Limb (tissue), 2 donors: Measurements from ENCODE around the gene ZNF469.
"Not testable (repeated sequence)": the region's sequence is repeated elsewhere in the genome, so short reads cannot be mapped to it uniquely, and the experiment has no call there.

Source experiments
- DNase-seq, 2 donors: peaks; one replicate each; pipeline ENCODE4 v3.0.0-alpha.2; 2016; ENCODE audit errors: extremely low spot score in 2 of 2

The ZNF469 gene

DNA sequence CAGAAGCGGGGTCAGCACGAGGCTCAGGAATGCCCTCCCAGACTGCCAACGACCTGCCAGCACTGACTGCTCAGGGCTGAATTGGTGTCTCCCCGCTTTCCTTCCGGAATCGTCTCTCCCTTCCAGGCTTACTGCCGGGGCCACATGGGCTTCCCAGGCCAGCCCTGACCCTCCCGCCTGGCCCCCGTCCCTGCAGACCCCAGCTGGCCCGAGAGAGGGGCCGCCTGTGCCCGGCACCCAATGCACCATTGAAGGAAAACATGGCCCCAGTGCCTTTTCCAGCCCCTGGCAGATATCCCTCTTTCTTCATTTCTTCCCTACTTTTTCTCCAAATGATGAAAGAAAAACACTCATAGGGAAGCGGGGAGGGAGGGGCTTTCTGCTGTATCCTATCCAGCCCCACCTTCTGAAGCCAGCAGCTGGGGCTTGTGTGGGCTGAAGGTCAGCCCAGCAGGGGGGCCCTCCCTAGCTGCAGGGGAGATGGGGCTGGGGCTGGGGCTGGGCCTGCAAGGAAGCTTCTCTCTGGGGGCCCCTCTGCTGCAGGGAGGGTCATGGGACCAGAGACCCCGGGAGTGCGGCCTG, 25.9 kb downstream of the ZNF469 start:
- no peak for DNase-seq

DNA sequence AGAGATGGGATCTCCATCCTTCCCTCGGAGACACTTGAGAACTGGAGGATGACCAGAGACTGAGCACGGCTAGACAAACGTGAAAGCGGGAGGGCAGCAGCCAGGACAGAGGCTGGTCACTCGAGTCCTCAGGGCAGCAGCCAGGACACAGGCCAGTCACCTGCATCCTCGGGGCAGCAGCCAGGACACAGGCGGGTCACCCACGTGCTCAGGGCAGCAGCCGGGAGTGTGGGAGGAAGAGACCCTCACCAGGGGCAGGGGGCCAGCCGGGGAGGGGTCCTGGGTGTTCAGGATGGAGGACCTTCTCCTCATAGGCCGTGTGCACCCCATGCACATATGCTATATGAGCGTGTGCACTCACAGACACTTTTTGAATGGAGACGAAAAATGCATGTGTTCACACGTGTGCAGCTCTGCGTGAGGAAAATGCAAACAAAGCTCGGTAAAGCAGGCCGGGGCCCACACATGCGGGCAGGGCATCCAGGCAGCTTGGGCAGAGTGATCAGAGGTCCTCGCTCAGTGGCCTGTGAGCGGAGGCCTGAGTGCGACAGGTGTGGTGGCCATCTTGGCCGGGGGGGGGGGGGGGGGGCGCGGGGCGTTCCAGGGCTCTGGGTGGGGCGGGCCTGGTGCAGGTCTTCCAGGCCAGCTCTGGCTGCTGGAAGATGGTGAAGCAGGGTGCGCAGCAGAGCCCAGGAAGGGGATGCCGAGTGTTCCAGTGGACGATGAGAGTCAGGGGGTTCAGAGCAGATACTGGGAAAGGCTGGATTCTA, 26.7 kb downstream of the ZNF469 start:
- DNase-seq, result no peak

DNA sequence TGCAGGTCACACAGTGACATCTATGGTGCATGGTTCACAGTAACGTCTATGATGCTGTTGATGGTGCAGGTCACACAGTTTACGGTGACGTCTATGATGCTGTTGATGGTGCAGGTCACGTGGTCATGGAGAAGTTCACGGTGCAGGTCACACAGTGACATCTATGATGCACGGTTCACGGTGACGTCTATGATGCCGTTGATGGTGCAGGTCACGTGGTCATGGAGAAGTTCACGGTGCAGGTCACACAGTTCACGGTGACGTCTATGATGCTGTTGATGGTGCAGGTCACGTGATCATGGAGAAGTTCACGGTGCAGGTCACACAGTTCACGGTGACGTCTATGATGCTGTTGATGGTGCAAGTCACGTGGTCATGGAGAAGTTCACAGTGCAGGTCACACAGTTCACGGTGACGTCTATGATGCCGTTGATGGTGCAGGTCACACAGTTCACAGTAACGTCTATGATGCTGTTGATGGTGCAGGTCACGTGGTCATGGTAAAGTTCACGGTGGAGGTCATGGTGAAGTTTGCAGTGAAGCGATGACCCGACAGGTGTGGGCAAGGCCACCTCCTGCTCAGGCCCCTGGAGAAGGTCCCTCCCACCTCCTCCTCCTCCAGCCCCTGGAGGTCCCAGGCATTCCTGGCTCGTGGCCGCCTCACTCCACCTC, 27.7 kb downstream of the ZNF469 start:
- DNase-seq, result not testable (repeated sequence)

DNA sequence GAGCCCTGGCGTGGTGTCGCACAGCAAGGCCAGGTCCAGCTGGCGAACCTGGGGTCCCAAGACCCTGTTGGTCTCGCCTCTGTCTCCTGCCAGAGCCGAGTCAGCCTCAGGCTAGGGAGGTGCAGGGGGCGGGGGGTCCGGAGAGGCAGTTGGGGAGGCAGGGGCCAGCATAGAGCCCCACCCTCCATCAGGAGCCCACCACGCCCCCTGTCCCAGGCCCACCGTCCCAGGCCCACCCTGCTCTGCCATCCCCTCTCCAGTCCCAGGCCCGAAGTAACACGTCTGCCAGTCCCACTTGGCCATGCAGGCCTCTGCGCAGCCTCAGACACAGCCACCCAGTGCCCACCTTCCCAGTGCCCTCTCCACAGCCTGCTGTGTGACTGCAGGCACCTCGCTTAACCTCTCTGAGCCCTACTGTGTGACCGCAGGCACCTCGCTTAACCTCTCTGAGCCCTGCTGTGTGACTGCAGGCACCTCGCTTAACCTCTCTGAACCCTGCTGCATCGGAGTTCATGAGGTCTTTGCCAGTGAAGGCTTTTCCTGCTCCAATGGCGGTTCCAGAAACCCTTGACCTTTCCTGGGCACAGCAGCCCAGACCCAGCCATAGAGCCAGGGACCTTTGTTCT, 29.3 kb downstream of the ZNF469 start:
- no peak for DNase-seq

DNA sequence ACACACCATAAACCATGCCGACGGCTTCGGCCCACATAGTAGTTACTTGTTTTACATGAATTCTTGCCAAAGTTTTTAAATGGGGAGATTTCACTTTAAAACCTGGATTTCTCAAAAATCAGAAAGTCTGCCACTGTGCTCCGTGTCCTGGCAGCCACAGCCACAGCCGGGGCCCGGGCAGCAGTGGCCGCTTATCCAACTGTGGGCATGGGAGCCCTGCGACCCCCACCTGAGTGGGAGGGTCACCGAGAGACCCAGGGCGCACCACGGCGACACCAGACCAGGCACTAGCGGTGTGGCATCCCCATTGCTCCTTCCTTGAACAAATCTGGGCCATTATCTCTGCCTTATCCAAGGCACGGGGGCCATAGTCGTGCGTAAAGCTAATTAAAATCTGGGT, 30.0 kb downstream of the ZNF469 start:
- DNase-seq, result no peak

DNA sequence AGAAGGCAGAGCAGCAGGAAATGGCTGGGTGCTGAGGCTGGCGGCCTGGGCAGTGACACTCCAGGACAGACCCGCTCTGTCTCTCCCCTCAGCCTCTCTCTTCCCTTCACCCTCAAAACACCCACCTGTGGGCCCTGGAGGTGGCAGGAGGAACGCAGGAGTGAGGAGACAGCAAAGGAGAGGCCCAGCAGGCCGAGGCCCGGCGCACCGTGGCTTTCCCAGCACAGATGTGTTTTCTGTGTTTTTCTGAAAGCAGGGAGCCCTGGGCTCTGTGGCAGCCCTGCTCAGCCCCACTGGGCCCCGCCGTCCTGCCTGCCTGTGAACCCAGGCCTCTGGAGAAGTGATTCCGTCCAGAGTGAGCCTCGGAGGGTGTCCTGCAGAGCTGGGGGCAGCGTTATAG, 30.5 kb downstream of the ZNF469 start:
- no peak for DNase-seq

DNA sequence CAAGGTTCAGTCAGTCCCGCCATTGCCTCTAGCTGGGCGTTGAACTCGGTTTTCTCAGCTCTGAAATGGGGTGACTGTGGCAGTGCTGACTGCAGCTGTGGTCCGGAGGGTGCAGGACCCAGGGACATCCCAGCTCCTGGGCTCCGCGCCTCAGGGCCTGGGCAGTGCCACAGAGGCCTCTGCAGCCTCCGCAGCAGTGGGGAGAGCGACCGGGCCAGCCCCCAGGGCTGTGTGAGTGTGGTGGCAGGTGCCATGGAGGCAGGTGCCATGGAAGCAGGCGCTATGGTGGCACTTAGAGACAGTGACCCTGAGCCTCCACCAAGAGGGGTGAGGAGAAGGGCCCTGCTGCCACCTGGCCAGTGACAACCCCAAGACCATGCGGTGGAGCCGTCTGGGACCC, 30.9 kb downstream of the ZNF469 start:
- DNase-seq, result no peak

DNA sequence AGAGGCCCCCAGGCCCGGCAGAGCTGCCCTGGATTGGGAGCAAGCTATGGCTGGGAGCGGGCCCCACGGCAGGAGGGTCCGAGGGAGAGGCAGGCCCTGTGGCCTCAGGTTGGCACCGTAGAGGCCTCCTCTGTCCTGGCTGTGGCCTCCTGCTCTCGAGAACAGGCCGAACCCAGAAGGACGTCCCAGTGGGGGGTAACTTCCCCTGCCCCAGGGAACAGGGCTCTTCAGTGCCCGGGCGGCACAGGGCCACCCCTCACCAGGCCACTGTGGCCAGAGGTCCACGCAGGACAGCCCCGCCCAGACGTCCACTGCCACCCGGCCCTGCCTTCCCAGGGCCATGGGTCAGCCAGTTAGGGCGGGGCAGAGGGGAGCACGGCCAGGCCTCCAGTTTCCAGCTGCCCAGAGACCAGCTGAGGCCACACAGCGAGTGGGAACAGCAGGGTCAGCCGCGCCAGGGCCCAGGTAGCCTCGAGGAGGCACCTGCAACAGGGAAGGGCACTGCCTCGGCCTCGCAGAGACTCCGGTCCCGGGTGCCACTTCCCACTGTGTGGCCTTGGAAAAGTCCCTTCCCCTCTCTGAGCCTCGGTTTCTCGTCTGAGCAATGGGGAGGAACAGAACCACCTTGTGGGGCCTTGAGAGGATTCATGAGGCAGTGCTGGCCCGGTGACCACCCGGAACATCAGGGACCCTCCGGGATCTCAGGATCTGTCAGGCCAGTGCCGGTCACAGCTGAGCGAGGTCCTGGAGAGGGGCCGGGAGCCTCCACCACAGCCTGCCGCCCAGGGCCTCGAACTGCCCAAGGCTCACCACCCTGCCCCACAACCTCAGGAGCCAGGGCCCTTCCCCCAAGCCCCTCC, 32.0 kb downstream of the ZNF469 start:
- no peak for DNase-seq

DNA sequence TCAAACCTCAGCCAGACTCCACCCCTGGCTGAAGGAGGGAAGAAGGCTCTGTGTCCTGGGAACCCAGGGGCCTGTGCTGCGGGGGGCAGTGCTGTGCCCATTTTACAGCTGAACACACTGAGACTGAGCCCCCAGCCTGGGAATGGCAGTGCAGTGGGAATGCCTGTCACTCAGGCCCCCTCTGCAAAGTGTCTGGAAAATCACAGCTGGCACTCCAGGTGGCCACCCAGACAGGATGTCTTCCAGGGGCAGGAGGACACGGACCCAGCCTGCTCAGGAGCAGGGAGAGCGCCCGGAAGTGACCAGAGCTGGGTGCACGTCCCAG, 32.6 kb downstream of the ZNF469 start:
- DNase-seq, result no peak

DNA sequence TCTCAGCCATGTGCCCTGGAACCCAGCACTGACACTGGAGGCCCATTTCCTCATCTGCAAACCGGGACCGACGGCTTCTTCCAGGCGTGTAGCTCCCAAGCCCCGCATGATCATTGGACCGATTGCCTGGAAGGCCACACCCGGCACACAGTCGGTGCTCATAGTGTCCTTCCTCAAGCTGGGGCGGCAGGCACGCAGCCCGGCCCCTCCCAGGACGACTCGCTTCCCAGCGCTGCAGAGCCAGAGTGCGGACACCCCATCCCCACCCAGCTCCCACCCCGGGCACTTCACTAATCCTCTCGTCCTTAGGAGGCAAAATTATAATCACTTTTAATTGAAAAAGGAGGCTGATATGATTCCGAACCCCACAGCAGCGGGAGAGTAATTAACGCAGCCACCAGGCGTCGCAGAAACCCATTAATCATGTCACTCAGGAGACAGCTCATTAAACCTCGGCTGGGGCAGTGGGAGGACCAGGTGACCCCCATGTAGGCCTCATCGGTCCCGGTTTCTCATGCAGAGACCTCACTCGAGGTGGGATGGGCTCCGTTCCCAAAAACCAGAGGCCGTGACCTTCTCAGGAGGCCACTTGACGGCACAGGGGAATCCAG, 33.1 kb downstream of the ZNF469 start:
- DNase-seq, result no peak

DNA sequence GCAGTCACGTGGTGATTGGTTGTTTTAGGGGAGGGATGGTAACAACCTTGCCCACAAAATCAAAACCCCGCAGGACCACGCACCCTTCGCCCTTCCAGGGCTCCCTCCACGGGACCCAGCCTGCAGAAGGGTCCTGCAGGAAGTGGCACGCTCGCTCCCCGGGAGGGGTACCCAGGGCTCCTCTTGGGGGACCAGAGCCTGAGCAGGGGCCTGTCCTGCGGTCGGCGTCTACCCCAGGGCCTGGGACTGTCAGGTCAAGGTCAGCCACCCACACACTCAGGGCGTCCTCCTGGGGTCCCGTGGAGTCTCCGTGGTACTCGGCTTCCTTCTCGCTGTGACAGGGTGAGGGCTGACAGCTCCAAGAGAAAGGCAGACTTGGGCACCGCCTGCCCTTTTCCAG, 33.9 kb downstream of the ZNF469 start:
- DNase-seq, result no peak

DNA sequence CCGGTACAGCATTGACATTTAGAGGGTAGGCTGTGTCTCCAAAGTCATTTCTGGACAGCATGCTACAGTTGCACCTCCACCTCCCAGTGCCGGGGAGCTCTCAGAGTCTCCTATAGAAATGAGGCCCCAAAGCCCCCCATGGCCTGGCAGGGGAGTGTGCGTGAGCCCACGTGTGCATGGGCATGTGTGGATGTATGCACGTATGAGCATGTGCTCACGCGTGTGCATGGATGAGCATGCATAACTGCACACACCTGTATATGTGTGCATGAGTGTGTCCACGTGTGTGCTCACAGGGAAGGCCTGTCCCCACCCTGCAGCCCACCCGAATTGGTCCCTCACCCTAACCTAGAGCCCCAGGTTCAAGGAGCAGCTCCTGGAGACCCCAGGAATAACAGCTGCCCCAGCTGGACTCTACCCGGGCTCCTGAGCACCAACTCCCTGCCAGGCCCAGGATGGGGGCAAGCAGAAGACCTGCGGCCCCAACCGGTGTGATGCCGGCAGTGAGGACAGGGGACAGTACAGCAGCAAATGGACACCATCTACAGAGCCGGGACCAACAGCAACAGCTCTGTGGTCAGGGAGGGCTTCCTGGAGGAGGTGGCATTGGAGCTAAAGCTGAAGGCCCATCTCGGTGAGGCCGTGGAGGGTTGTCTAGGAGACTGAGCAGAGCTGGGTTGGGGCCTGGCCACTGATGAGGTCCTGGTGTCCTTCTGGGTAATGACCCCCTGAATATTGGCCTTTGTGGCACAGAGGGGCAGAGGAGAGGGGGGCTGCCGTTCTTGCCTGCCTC, 35.1 kb downstream of the ZNF469 start:
- DNase-seq, result no peak

DNA sequence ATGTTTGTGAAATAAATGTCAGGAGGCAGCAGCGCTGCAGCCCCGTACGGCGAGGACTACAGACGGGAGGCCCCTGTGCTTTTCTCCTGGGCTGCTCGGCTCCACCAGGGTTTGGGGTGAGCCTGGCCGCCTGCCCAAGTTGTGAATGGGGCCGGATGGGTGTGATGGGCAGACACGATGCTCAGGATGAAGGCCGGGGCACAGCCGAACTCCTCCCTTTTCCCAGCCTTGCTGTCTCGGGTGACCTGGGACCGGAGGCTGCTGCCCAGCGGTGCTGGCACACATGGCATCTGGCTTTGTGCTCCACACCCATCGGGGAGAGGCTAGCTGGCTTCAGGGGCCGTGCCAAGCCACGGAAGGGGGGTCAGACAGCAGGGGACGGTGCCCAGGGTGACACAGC, 36.1 kb downstream of the ZNF469 start:
- DNase-seq, result no peak

DNA sequence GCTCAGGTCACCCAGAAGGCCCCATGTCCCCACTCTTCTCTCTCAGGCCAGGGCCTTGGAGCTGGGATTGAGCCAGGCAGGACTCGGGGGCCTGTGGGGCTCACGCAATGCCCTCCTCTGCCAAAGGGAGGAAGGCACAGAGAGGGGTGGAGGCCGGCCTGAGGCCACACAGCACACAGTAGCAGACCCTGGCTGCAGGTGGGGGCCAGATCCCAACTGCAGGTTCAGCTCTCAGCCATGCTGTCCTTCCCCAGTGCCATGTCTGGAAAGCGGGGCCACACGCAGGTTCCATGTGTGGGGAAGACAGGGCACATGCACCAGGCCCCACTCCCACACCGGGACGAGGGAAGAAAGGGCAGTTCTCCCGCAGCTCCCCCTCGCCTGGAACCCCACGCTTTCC, 37.0 kb downstream of the ZNF469 start:
- DNase-seq, result no peak

DNA sequence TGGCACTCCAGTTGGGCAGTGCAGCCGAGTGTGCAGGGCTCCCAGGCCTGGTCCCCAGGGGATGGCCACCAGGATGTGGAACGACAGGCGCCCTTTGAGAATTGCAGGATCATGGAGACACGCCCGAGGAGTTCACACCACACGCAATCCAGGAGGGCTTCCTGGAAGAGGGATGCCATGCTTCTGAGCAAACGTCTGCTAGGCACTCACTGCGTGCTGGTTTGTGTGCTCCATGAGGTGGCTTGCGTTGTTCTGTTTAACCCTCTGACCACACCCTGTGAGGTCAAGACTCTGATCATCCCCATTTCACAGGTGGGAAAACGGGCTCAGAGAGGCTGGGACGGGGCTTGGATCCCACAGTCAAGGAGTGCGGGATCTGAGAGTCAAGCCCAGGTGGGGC, 37.7 kb downstream of the ZNF469 start:
- DNase-seq, result no peak

DNA sequence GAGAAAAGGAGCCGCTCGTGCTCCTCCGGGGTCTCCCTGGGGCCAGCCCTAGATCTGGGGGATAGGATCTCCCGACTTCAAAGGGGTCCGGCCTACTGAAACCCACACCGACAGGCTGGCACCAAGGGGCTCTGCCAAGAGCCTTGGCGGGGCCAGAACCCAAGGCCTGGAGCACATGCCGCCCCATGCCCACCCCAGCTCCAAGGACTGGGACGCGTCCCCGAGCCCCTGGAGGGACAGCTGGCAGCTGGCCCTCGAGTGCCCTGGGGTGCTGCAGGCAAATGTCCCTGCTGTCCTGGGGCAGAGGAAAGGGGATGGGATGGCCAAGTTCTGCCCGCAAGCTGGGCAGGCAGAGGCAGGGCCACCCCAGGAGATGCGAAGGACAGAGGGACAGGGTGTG, 38.5 kb downstream of the ZNF469 start:
- no peak for DNase-seq

DNA sequence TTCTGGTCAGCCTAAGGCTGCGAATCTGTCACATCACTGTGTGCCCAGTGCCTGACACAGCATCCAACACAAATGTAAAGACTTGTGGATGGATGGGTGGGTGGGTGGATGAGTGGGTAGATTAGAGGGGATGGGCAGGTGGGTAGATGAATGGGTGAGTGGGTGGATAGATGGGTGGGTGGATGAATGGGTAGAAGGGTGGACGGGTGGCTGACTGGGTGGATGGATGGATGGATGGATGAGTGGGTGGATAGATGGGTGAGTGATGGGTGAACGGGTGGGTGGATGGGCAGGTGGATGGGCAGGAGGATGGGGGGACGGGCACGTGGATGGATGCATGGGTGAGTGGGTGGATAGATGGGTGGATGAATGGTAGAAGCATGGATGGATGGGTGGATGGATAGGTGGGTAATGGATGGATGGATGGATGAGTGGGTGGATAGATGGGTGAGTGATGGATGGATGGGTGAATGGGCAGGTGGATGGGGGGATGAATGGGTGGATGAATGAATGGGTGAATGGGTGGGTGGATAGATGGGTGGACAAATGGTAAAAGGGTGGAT, 39.2 kb downstream of the ZNF469 start:
- no peak for DNase-seq

DNA sequence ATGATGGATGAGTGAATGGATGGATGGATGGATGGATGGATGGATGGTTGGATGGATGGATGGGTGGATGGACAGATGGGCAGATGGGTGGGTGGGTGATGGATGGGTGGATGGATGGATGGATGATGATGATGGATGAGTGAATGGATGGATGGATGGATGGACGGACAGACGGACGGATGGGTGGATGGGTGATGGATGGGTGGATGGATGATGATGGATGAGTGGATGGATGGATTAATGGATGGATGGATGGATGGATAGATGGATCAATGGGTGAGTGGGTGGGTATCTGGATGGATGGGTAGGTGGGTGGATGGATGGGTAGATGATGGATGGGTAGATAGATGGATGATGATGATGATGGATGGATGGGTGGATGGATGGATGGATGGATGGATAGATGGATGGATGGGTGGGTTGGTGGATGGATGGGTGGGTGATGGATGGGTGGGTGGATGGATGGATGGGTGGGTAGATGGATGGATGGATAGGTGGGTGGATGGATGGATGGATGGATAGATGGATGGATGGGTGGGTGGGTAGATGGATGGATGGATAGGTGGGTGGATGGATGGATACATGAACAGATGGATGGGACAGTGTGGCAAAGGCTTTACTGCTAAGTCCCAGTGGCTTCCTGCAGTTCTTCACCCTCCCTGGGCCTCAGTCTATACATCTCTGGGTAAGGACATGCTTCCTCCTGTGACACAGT, 40.1 kb downstream of the ZNF469 start:
- DNase-seq, result no peak

DNA sequence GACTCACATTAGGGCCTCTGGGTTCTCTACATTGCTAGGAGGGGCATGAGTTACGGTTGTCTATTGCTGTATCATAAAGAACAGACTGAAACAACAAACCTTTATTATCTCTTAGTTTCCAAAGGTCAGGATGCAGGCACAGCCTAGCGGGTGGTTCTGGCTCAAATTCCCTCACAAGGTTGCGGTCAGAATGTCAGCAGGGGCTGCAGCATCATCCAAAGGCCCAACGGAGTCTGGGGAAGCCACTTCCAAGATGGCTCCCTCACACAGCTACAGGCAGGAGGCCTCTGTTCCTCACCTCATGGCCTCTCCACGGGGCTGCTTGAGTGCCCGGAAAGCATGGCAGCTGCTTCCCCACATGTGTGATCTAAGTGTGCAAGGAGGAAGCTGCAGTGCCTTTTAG, 40.7 kb downstream of the ZNF469 start:
- DNase-seq, result no peak
